ENCODE measurements around the gene NRF1.

GRCh38 chr7:129774359-129774758 is 162.8 kb downstream of the NRF1 start:
- TF ChIP-seq, protein P1, sequence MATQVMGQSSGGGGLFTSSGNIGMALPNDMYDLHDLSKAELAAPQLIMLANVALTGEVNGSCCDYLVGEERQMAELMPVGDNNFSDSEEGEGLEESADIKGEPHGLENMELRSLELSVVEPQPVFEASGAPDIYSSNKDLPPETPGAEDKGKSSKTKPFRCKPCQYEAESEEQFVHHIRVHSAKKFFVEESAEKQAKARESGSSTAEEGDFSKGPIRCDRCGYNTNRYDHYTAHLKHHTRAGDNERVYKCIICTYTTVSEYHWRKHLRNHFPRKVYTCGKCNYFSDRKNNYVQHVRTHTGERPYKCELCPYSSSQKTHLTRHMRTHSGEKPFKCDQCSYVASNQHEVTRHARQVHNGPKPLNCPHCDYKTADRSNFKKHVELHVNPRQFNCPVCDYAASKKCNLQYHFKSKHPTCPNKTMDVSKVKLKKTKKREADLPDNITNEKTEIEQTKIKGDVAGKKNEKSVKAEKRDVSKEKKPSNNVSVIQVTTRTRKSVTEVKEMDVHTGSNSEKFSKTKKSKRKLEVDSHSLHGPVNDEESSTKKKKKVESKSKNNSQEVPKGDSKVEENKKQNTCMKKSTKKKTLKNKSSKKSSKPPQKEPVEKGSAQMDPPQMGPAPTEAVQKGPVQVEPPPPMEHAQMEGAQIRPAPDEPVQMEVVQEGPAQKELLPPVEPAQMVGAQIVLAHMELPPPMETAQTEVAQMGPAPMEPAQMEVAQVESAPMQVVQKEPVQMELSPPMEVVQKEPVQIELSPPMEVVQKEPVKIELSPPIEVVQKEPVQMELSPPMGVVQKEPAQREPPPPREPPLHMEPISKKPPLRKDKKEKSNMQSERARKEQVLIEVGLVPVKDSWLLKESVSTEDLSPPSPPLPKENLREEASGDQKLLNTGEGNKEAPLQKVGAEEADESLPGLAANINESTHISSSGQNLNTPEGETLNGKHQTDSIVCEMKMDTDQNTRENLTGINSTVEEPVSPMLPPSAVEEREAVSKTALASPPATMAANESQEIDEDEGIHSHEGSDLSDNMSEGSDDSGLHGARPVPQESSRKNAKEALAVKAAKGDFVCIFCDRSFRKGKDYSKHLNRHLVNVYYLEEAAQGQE (IDR thresholded peaks at IDR 0.05; ENCODE audit: low read depth) = no peak
- TF ChIP-seq EGR1 (IDR thresholded peaks at IDR 0.05) (no peak), TAF1 (IDR thresholded peaks at IDR 0.05; ENCODE audit: low read depth) (no peak), EP300 (IDR thresholded peaks at IDR 0.05; ENCODE audit: borderline replicate concordance) (no peak), FOXM1 (IDR thresholded peaks at IDR 0.05; ENCODE audit: borderline replicate concordance, low read depth) (no peak), MAX (IDR thresholded peaks at IDR 0.05) (no peak), RAD21 (IDR thresholded peaks at IDR 0.05; ENCODE audit: low read depth) (no peak), ZBTB7A (IDR thresholded peaks at IDR 0.05; ENCODE audit: low read depth) (no peak), YY1 (IDR thresholded peaks at IDR 0.05; ENCODE audit: low read depth) (no peak), NFIC (IDR thresholded peaks at IDR 0.05) (no peak), CREB1 (IDR thresholded peaks at IDR 0.05; ENCODE audit: low read depth) (no peak), CEBPB (IDR thresholded peaks at IDR 0.05) (no peak), TEAD4 (IDR thresholded peaks at IDR 0.05) (no peak)
- TF ChIP-seq, protein P2, sequence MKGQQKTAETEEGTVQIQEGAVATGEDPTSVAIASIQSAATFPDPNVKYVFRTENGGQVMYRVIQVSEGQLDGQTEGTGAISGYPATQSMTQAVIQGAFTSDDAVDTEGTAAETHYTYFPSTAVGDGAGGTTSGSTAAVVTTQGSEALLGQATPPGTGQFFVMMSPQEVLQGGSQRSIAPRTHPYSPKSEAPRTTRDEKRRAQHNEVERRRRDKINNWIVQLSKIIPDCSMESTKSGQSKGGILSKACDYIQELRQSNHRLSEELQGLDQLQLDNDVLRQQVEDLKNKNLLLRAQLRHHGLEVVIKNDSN (IDR thresholded peaks at IDR 0.05) = no peak

Data from Ishikawa (cell line).